ENCODE data around the gene HS3ST4. TPM values are rescaled to one million over a fixed set of nuclear protein-coding genes. Genes with fewer than 3 reads are reported as not detected.

The HS3ST4 gene
- total and polyA plus RNA-seq, 2 donors (not counting 3 experiments of a cell fraction or from before 2014, with no cell fraction given) = not detected

- Histone ChIP-seq H4K20me1 (replicated peaks; ENCODE audit: control insufficient read depth, extremely low read depth, insufficient read depth, low read length) (no peaks in the 10 kb centered on the region), H3K79me2 (ENCODE audit: control insufficient read depth, insufficient read depth, low read length) (no peaks in the 10 kb centered on the region), H3K27me3 (ENCODE audit: control insufficient read depth in 2 of 2, insufficient read depth in 2 of 2, low read length in 2 of 2) (no peaks in the 10 kb centered on the region), H3K9ac (replicated peaks; ENCODE audit: extremely low read depth, insufficient read depth, low read length) (no peak overlapping the region), H3K27ac (ENCODE audit: insufficient read depth, low read depth, low read length) (no peak overlapping the region), H3K4me3 (replicated peaks in 1 of 3; ENCODE audit: insufficient read depth in 1 of 3, low read depth in 1 of 3, low read length in 3 of 3) (no peak overlapping the region), H3K9me3 (replicated peaks; ENCODE audit: control insufficient read depth, insufficient read depth, low read length) (peaks cover 2% of the 10 kb centered on the region), H2AFZ (ENCODE audit: low read depth, low read length) (no peak overlapping the region), H3K4me2 (ENCODE audit: insufficient read depth, low read length) (no peak overlapping the region), H3K4me1 (ENCODE audit: control insufficient read depth, extremely low read depth, insufficient read depth, low read length) (no peaks in the 10 kb centered on the region), H3K36me3 (ENCODE audit: control insufficient read depth in 2 of 2, extremely low read depth in 1 of 2, insufficient read depth in 2 of 2, low read length in 2 of 2) (no peaks in the 10 kb centered on the region), H3K9me1 (replicated peaks; ENCODE audit: control insufficient read depth, extremely low read depth, insufficient read depth, low read length) (no peaks in the 10 kb centered on the region)
- FAIRE-seq (no peak), DNase-seq (ENCODE audit: low read depth, low spot score) (no peak)
- intact Hi-C loops (cut with micrococcal nuclease) (no loop called here), dilution Hi-C loops (cut with MboI; ENCODE audit: extremely low pct_ligation_motif_present, low sequenced_read_pairs) (no loop called here)
- TF ChIP-seq POLR2A (IDR thresholded peaks at IDR 0.05; ENCODE audit: low read depth, low read length) = no peak
- no peak for TF ChIP-seq POLR2AphosphoS5 (IDR thresholded peaks at IDR 0.05; ENCODE audit: insufficient read depth, low read depth, low read length)
- TF ChIP-seq FOS (IDR thresholded peaks at IDR 0.05; ENCODE audit: borderline replicate concordance, insufficient read depth, low read length) = no peak
- no peak for TF ChIP-seq JUN (IDR thresholded peaks at IDR 0.05; ENCODE audit: borderline replicate concordance, insufficient read depth, insufficient read length, low read depth)
- no peak for TF ChIP-seq GATA2 (IDR thresholded peaks at IDR 0.05; ENCODE audit: insufficient read depth, insufficient read length, low read depth, low read length)
- BruUV-seq (replicated peaks) = no TSS peak
- CTCF ChIA-PET = no interaction called here
- POLR2A ChIA-PET = no interaction called here
These were observed 387.1 kb downstream of the HS3ST4 start for GRCh38 chr16:26078716-26079355.

DNA sequence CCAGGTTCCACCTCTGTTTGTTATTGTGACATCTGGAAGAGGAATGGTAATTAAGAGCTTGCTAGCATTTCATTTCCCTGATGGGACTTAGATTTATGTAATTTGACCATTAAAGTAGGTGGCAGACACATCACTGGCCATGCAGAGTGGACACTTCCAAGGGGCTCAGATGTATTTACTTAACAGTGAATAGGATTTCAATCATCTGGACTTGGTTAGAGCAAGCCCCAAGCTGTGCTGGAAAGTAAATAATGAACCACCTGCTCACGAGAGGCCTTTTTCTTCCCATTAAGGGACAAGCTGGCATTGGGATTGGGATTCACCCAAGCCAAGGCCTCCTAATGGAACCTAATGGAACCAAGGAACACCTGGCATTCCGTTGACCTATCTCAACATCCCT is 395.3 kb downstream of the HS3ST4 start:
- ChIA-PET POLR2A (no interaction called here), CTCF (no interaction called here)
- Histone ChIP-seq H3K27ac (ENCODE audit: insufficient read depth, low read depth, low read length) (no peak overlapping the region), H3K4me1 (ENCODE audit: control insufficient read depth, extremely low read depth, insufficient read depth, low read length) (no peaks in the 10 kb centered on the region), H3K79me2 (ENCODE audit: control insufficient read depth, insufficient read depth, low read length) (no peaks in the 10 kb centered on the region), H4K20me1 (replicated peaks; ENCODE audit: control insufficient read depth, extremely low read depth, insufficient read depth, low read length) (no peaks in the 10 kb centered on the region), H3K36me3 (ENCODE audit: control insufficient read depth in 2 of 2, extremely low read depth in 1 of 2, insufficient read depth in 2 of 2, low read length in 2 of 2) (no peaks in the 10 kb centered on the region), H3K4me3 (replicated peaks in 1 of 3; ENCODE audit: insufficient read depth in 1 of 3, low read depth in 1 of 3, low read length in 3 of 3) (no peak overlapping the region), H3K9me1 (replicated peaks; ENCODE audit: control insufficient read depth, extremely low read depth, insufficient read depth, low read length) (no peaks in the 10 kb centered on the region), H3K4me2 (ENCODE audit: insufficient read depth, low read length) (no peak overlapping the region), H2AFZ (ENCODE audit: low read depth, low read length) (no peak overlapping the region), H3K9ac (replicated peaks; ENCODE audit: extremely low read depth, insufficient read depth, low read length) (no peak overlapping the region), H3K9me3 (replicated peaks; ENCODE audit: control insufficient read depth, insufficient read depth, low read length) (peaks cover 4% of the 10 kb centered on the region), H3K27me3 (ENCODE audit: control insufficient read depth in 2 of 2, insufficient read depth in 2 of 2, low read length in 2 of 2) (no peaks in the 10 kb centered on the region)
- FAIRE-seq (no peak), DNase-seq (ENCODE audit: low read depth, low spot score) (no peak)
- no peak for TF ChIP-seq POLR2A (IDR thresholded peaks at IDR 0.05; ENCODE audit: low read depth, low read length)
- TF ChIP-seq POLR2AphosphoS5 (IDR thresholded peaks at IDR 0.05; ENCODE audit: insufficient read depth, low read depth, low read length) = no peak
- TF ChIP-seq FOS (IDR thresholded peaks at IDR 0.05; ENCODE audit: borderline replicate concordance, insufficient read depth, low read length) = no peak
- no peak for TF ChIP-seq GATA2 (IDR thresholded peaks at IDR 0.05; ENCODE audit: insufficient read depth, insufficient read length, low read depth, low read length)
- no peak for TF ChIP-seq MAX (IDR thresholded peaks at IDR 0.05; ENCODE audit: insufficient read depth, insufficient read length)
- TF ChIP-seq EZH2 (IDR thresholded peaks at IDR 0.05; ENCODE audit: borderline replicate concordance, low read depth, low read length, severe bottlenecking) = no peak
- TF ChIP-seq JUN (IDR thresholded peaks at IDR 0.05; ENCODE audit: borderline replicate concordance, insufficient read depth, insufficient read length, low read depth) = no peak
- no peak for TF ChIP-seq MYC (IDR thresholded peaks at IDR 0.05; ENCODE audit: low read depth, low read length)
- TF ChIP-seq CTCF (IDR thresholded peaks at IDR 0.05; ENCODE audit: extremely low read depth in 1 of 2, insufficient read depth in 1 of 2, low read depth in 1 of 2, low read length in 2 of 2) = no peak
- dilution Hi-C loops (cut with MboI; ENCODE audit: extremely low pct_ligation_motif_present, low sequenced_read_pairs) = no loop called here
- intact Hi-C loops (cut with micrococcal nuclease) = no loop called here
- BruUV-seq (replicated peaks) = no TSS peak

All from endothelial cell of umbilical vein (primary cell).